GM12891 (cell line): ENCODE data around the gene CYP4B1.
"Not testable (repeated sequence)": the region's sequence is repeated elsewhere in the genome, so short reads cannot be mapped to it uniquely, and the experiment has no call there.

Experiments used
- POLR2A ChIP-seq: IDR thresholded peaks from 2 replicates; pipeline ENCODE4 v1.6.1; 2011; ENCODE audit warnings: low read depth, low read length, control low read depth
- POLR2AphosphoS5 ChIP-seq: IDR thresholded peaks from 2 replicates; pipeline ENCODE4 v1.6.1; 2011; ENCODE audit warnings: low read depth, low read length, control low read depth
- TAF1 ChIP-seq: IDR thresholded peaks from 2 replicates; pipeline ENCODE4 v1.6.1; 2011; ENCODE audit warnings: low read depth, low read length, control low read depth

DNA sequence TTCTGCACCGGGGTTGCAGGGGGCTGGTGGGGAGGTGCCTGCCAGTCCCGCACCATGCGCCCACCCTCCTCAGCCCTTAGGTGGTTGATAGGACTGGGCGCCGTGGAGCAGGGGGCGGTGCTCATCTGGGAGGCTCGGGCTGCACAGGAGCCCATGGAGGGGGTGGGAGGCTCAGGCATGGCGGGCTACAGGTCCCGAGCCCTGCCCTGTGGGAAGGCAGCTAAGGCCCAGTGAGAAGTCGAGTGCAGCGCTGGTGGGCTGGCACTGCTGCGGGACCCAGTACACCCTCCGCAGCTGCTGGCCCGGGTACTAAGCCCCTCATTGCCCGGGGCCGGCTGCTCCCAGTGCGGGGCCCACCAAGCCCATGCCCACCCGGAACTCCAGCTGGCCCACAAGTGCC, 20.4 kb upstream of the CYP4B1 start:
- TF ChIP-seq TAF1, POLR2A, POLR2AphosphoS5: not testable (repeated sequence)
